GM12875 (cell line): Measurements from ENCODE around the gene PTPRG.
"Not testable (repeated sequence)": the region's sequence is repeated elsewhere in the genome, so short reads cannot be mapped to it uniquely, and the experiment has no call there.

Experiments used
- H3K4me3 ChIP-seq: one replicate; pipeline ENCODE4 v1.5.1; 2011; ENCODE audit warnings: low read depth, low read length, control low read depth
- TF ChIP-seq, protein P1 (sequence below): IDR thresholded peaks from 2 replicates; pipeline ENCODE4 v1.5.1; 2011; ENCODE audit warnings: low read depth, mild to moderate bottlenecking, control low read depth, inconsistent platforms, low read length, moderate library complexity, borderline replicate concordance; ENCODE audit not compliant: insufficient read depth

PTPRG gene

DNA sequence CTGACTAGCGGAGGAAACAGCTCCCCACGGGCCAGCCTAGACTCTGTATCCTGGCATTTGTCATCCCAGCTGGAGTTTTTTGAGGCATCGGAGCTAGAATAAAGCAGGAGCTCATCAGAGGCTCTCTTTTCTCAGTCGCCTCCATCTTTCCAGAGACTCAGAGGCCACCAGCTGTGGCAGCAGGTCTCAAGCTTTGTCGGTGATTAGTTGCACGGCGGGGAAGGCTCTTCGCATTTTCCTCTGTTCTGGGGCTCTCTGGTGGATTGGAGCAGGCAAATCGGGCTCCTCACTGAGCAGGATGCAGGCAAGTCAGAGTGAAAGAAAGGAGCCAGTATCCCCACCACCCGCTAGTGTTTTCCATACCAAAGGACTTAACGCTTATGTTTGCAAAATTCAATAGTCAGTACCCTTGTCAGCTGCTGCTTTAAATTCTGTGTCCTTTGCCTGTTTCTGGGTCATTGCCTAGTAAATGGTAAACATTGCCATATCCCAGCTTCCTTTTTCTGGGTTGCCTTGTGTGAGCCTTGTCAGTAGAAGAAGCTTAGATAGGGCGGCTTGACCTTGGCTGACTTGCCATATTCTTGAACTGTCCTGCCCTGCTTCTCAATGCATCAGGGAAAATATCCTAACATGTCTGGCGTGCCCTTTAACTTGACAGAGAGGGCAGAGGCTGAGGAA is 127.1 kb downstream of the PTPRG start:
- TF ChIP-seq, protein P1, sequence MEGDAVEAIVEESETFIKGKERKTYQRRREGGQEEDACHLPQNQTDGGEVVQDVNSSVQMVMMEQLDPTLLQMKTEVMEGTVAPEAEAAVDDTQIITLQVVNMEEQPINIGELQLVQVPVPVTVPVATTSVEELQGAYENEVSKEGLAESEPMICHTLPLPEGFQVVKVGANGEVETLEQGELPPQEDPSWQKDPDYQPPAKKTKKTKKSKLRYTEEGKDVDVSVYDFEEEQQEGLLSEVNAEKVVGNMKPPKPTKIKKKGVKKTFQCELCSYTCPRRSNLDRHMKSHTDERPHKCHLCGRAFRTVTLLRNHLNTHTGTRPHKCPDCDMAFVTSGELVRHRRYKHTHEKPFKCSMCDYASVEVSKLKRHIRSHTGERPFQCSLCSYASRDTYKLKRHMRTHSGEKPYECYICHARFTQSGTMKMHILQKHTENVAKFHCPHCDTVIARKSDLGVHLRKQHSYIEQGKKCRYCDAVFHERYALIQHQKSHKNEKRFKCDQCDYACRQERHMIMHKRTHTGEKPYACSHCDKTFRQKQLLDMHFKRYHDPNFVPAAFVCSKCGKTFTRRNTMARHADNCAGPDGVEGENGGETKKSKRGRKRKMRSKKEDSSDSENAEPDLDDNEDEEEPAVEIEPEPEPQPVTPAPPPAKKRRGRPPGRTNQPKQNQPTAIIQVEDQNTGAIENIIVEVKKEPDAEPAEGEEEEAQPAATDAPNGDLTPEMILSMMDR = no peak
- no peak overlapping the region for H3K4me3 ChIP-seq

- TF ChIP-seq, protein P1 = no peak
- no peak overlapping the region for H3K4me3 ChIP-seq
These were observed 128.6 kb downstream of the PTPRG start for GRCh38 chr3:61690016-61690415.

- TF ChIP-seq, protein P1 = no peak
- no peak overlapping the region for H3K4me3 ChIP-seq
These were observed 130.1 kb downstream of the PTPRG start for GRCh38 chr3:61691466-61691865.

- TF ChIP-seq, protein P1 = no peak
These were observed 135.9 kb downstream of the PTPRG start for GRCh38 chr3:61697301-61697700.

DNA sequence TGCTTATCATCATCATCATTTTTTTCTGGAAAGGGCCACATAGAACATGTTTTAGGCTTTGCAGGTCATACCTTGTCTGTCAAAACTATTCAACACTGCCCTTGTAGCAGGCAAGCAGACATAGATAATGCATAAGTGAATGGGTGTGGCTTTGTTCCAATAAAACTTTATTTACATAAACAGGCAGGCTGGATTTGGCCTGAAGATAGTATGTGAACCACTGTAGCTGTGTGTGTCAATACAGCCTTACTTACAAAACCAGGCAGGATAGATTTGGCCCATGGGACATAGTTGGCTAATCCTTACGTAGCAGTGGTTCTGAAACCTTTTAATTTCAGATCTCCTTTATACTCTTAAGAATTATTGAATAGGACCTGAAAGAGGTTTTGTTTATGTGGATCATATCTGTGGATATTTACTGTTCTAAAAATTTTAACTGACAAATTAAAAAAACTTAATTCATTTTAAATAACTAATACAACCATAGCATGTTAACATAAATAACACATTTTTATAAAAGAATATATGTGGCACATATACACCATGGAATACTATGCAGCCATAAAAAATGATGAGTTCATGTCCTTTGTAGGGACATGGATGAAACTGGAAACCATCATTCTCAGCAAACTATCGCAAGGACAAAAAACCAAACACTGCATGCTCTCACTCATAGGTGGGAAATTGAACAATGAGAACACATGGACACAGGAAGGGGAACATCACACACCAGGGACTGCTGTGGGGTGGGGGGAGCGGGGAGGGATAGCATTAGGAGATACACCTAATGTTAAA is 137.1 kb downstream of the PTPRG start:
- not testable (repeated sequence) for H3K4me3 ChIP-seq

More at GRCh38 chr3:61697301-61697700, 135.9 kb downstream of the PTPRG start:
- no peak overlapping the region for H3K4me3 ChIP-seq

- H3K4me3 ChIP-seq = no peak overlapping the region
- TF ChIP-seq, protein P1 = no peak
These were observed 138.3 kb downstream of the PTPRG start for GRCh38 chr3:61699622-61700021.

GRCh38 chr3:61701011-61701410 is 139.6 kb downstream of the PTPRG start:
- TF ChIP-seq, protein P1 = no peak
- H3K4me3 ChIP-seq = no peak overlapping the region
